ENCODE data around the gene SFI1.

SFI1 gene

DNA sequence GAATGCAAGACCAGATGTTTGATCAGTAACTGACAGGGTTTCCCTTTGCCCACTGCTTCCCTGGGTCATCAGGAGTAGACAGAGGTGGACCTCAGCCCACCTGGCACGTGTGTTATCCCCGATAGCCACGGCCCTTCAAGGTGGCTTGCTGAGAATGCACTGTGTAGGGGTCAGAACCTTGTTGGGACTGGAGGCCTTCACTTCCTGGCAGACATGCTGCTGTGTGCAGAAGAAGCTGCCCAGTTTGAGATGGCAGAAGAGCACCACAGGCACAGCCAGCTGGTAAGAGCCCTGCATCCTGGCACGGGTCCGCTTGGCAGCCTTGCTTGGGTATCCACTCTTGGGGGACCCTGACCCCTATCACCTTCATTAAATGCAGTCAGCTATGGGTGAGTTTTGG, 81.8 kb downstream of the SFI1 start:
- H3K9me3 ChIP-seq (ENCODE audit: control insufficient read depth, low read length): no peaks in the 10 kb centered on the region
- H3K79me1 ChIP-seq (replicated peaks; ENCODE audit: low read length, poor library complexity, severe bottlenecking): no peaks in the 10 kb centered on the region
- H3K23ac ChIP-seq (ENCODE audit: low read length in 2 of 2): no peak overlapping the region
- no peaks in the 10 kb centered on the region for H3K27me3 ChIP-seq (ENCODE audit: control insufficient read depth in 1 of 2, insufficient read depth in 1 of 2, low read length in 2 of 2)
- no peak overlapping the region for H3K14ac ChIP-seq (ENCODE audit: low read length in 2 of 2)
- H3K4ac ChIP-seq (ENCODE audit: low read depth in 1 of 2, low read length in 2 of 2): no peak overlapping the region
- no peak overlapping the region for H3K4me3 ChIP-seq (ENCODE audit: insufficient read depth in 1 of 2, low read depth in 1 of 2, low read length in 2 of 2)
- H2BK15ac ChIP-seq (ENCODE audit: low read depth, poor library complexity, severe bottlenecking): no peak overlapping the region
- no peak overlapping the region for H3K18ac ChIP-seq (ENCODE audit: low read depth in 1 of 2, low read length in 2 of 2)
- H3K4me2 ChIP-seq (ENCODE audit: low read length, poor library complexity, severe bottlenecking): no peak overlapping the region
- WGBS: 94% methylated on average over 5 of the region's 5 CpGs
- no peak overlapping the region for H4K91ac ChIP-seq (ENCODE audit: low read length)
- no peak for DNase-seq
- no peak overlapping the region for H3K27ac ChIP-seq (ENCODE audit: low read length, poor library complexity, severe bottlenecking)
- no peak overlapping the region for H2BK120ac ChIP-seq (ENCODE audit: low read depth, low read length)
- no peaks in the 10 kb centered on the region for H3K4me1 ChIP-seq (ENCODE audit: control insufficient read depth, insufficient read depth, low read depth, low read length)
- H2BK5ac ChIP-seq (ENCODE audit: low read depth, low read length, poor library complexity, severe bottlenecking): no peak overlapping the region
- no peak overlapping the region for H2AFZ ChIP-seq (ENCODE audit: low read depth, low read length)
- H3K36me3 ChIP-seq (ENCODE audit: control insufficient read depth in 1 of 2, insufficient read depth in 2 of 2, low read depth in 1 of 2, low read length in 2 of 2): peaks cover 12 to 30% of the 10 kb centered on the region in 2 experiments
- no peak overlapping the region for H4K8ac ChIP-seq (ENCODE audit: low read length)
- no peak overlapping the region for H2AK5ac ChIP-seq (ENCODE audit: low read length, severe bottlenecking)
- no peak overlapping the region for H3K9ac ChIP-seq (ENCODE audit: low read length)
- no peak overlapping the region for H2BK12ac ChIP-seq (ENCODE audit: low read length in 2 of 2)

DNA sequence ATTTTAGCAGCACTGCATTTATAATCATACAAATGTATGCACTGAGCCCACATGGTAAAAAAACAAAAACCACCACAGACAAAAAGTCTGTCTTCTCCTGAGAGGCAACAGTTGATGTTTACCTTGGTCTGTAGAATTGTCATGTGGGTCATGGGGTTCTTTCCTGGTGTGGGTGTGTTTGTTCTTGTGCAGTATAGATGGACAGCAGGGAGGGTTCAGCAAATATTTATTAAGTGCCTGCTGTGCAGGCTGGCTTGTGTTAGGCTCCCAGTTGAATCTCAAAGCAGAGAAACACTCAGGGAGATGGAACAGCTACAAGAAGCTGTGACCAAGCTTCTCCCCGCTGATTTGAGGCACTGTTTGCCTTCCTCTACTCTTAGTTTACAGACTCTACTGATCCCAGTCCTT, 83.5 kb downstream of the SFI1 start:
- Histone ChIP-seq H3K23ac (ENCODE audit: low read length in 2 of 2) (no peak overlapping the region), H2BK120ac (ENCODE audit: low read depth, low read length) (no peak overlapping the region), H4K8ac (ENCODE audit: low read length) (no peak overlapping the region)

DNA sequence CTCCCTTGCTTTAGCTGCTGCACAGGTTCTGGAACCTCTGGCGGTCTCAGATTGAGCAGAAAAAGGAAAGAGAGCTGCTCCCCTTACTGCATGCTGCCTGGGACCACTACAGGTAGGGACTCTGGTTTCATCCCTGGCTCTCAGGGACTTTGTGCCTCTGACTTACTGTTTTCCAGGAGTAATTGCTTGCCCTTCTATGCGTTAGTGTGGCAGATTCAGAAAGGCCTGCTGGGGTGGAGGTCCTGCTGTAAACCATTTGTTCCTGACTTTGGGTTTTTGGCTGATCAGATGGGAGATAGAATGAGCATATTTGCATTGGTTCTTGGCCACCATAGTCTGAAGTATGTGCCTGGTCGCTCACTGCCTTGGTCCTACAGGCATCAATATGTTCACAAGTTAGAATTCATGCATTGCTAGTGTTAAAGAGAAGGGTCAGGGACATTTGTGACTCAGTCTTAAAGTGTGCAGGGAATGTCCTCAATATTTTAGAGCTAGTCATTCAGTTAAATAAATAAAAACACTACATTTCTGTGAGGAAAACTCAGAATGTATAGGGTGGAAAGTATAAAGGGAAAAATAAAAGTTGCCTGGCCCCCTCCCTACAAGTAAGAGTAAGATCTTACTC, 87.6 kb downstream of the SFI1 start:
- H3K27ac ChIP-seq (ENCODE audit: low read length, poor library complexity, severe bottlenecking): peak overlapping the region; percentile 26
- no peak overlapping the region for H2BK15ac ChIP-seq (ENCODE audit: low read depth, poor library complexity, severe bottlenecking)
- peaks cover 5% of the 10 kb centered on the region for H3K4me1 ChIP-seq (ENCODE audit: control insufficient read depth, insufficient read depth, low read depth, low read length)

More for the DNA sequence above, 83.5 kb downstream of the SFI1 start:
- Histone ChIP-seq H2BK15ac (ENCODE audit: low read depth, poor library complexity, severe bottlenecking) (no peak overlapping the region), H3K79me1 (replicated peaks; ENCODE audit: low read length, poor library complexity, severe bottlenecking) (no peaks in the 10 kb centered on the region), H2AK5ac (ENCODE audit: low read length, severe bottlenecking) (no peak overlapping the region), H4K91ac (ENCODE audit: low read length) (no peak overlapping the region), H3K27ac (ENCODE audit: low read length, poor library complexity, severe bottlenecking) (no peak overlapping the region), H3K4ac (ENCODE audit: low read depth in 1 of 2, low read length in 2 of 2) (no peak overlapping the region), H2AFZ (ENCODE audit: low read depth, low read length) (no peak overlapping the region), H3K14ac (ENCODE audit: low read length in 2 of 2) (no peak overlapping the region), H3K4me1 (ENCODE audit: control insufficient read depth, insufficient read depth, low read depth, low read length) (peaks cover 4% of the 10 kb centered on the region), H3K27me3 (ENCODE audit: control insufficient read depth in 1 of 2, insufficient read depth in 1 of 2, low read length in 2 of 2) (no peaks in the 10 kb centered on the region), H2BK5ac (ENCODE audit: low read depth, low read length, poor library complexity, severe bottlenecking) (no peak overlapping the region), H3K9me3 (ENCODE audit: control insufficient read depth, low read length) (no peaks in the 10 kb centered on the region), H3K18ac (ENCODE audit: low read depth in 1 of 2, low read length in 2 of 2) (no peak overlapping the region), H3K4me3 (ENCODE audit: insufficient read depth in 1 of 2, low read depth in 1 of 2, low read length in 2 of 2) (no peak overlapping the region), H3K4me2 (ENCODE audit: low read length, poor library complexity, severe bottlenecking) (no peak overlapping the region), H3K9ac (ENCODE audit: low read length) (no peak overlapping the region), H2BK12ac (ENCODE audit: low read length in 2 of 2) (no peak overlapping the region), H3K36me3 (ENCODE audit: control insufficient read depth in 1 of 2, insufficient read depth in 2 of 2, low read depth in 1 of 2, low read length in 2 of 2) (peaks cover 12 to 24% of the 10 kb centered on the region in 2 experiments)
- 91% methylated on average over 1 of the region's 1 CpG for WGBS
- DNase-seq: no peak

DNA sequence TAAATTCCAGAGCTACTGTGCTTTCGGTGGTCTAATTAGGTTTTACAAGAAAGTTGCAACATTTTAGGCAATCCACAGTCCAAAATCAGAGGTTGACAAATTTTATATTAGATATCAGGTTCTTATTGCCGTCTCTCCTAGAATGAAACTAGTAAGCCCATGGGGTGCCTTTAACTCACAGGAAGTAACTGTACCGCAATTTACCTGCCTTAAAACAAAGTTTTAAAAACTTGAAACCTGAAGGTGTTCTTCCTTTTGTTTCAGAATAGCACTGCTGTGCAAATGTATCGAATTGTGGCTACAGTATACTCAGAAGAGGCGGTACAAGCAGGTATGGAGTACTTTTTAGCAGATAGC, 88.4 kb downstream of the SFI1 start:
- no peak overlapping the region for H3K9ac ChIP-seq (ENCODE audit: low read length)
- H3K23ac ChIP-seq (ENCODE audit: low read length in 2 of 2): no peak overlapping the region
- H2BK5ac ChIP-seq (ENCODE audit: low read depth, low read length, poor library complexity, severe bottlenecking): no peak overlapping the region
- no peak overlapping the region for H3K14ac ChIP-seq (ENCODE audit: low read length in 2 of 2)
- DNase-seq: no peak
- H3K27me3 ChIP-seq (ENCODE audit: control insufficient read depth in 1 of 2, insufficient read depth in 1 of 2, low read length in 2 of 2): no peaks in the 10 kb centered on the region
- no peak overlapping the region for H4K8ac ChIP-seq (ENCODE audit: low read length)
- H3K4me2 ChIP-seq (ENCODE audit: low read length, poor library complexity, severe bottlenecking): no peak overlapping the region
- peaks cover 16 to 39% of the 10 kb centered on the region in 2 experiments for H3K36me3 ChIP-seq (ENCODE audit: control insufficient read depth in 1 of 2, insufficient read depth in 2 of 2, low read depth in 1 of 2, low read length in 2 of 2)
- no peak overlapping the region for H4K91ac ChIP-seq (ENCODE audit: low read length)
- H3K79me1 ChIP-seq (replicated peaks; ENCODE audit: low read length, poor library complexity, severe bottlenecking): no peaks in the 10 kb centered on the region
- H2AK5ac ChIP-seq (ENCODE audit: low read length, severe bottlenecking): no peak overlapping the region
- H3K4ac ChIP-seq (ENCODE audit: low read depth in 1 of 2, low read length in 2 of 2): no peak overlapping the region
- H2AFZ ChIP-seq (ENCODE audit: low read depth, low read length): no peak overlapping the region
- no peak overlapping the region for H2BK12ac ChIP-seq (ENCODE audit: low read length in 2 of 2)
- H3K4me1 ChIP-seq (ENCODE audit: control insufficient read depth, insufficient read depth, low read depth, low read length): peaks cover 5% of the 10 kb centered on the region
- H2BK15ac ChIP-seq (ENCODE audit: low read depth, poor library complexity, severe bottlenecking): no peak overlapping the region
- no peak overlapping the region for H3K18ac ChIP-seq (ENCODE audit: low read depth in 1 of 2, low read length in 2 of 2)
- 80% methylated on average over 5 of the region's 5 CpGs for WGBS
- H3K4me3 ChIP-seq (ENCODE audit: insufficient read depth in 1 of 2, low read depth in 1 of 2, low read length in 2 of 2): no peak overlapping the region
- no peak overlapping the region for H3K27ac ChIP-seq (ENCODE audit: low read length, poor library complexity, severe bottlenecking)
- peak overlapping the region; percentile 55 for H2BK120ac ChIP-seq (ENCODE audit: low read depth, low read length)
- peaks cover 3% of the 10 kb centered on the region for H3K9me3 ChIP-seq (ENCODE audit: control insufficient read depth, low read length)

More for the DNA sequence above, 87.6 kb downstream of the SFI1 start:
- no peak overlapping the region for H4K91ac ChIP-seq (ENCODE audit: low read length)
- 52% methylated on average over 3 of the region's 3 CpGs for WGBS
- peak overlapping the region in 1 of 2 experiments; percentile 45 for H3K4ac ChIP-seq (ENCODE audit: low read depth in 1 of 2, low read length in 2 of 2)
- no peak overlapping the region for H3K9ac ChIP-seq (ENCODE audit: low read length)
- H2BK120ac ChIP-seq (ENCODE audit: low read depth, low read length): no peak overlapping the region
- no peaks in the 10 kb centered on the region for H3K79me1 ChIP-seq (replicated peaks; ENCODE audit: low read length, poor library complexity, severe bottlenecking)
- peaks cover 3% of the 10 kb centered on the region for H3K9me3 ChIP-seq (ENCODE audit: control insufficient read depth, low read length)
- no peak overlapping the region for H3K4me3 ChIP-seq (ENCODE audit: insufficient read depth in 1 of 2, low read depth in 1 of 2, low read length in 2 of 2)
- no peak overlapping the region for H3K23ac ChIP-seq (ENCODE audit: low read length in 2 of 2)
- no peak overlapping the region for H3K14ac ChIP-seq (ENCODE audit: low read length in 2 of 2)
- H2BK5ac ChIP-seq (ENCODE audit: low read depth, low read length, poor library complexity, severe bottlenecking): no peak overlapping the region
- H2AFZ ChIP-seq (ENCODE audit: low read depth, low read length): no peak overlapping the region
- H2BK12ac ChIP-seq (ENCODE audit: low read length in 2 of 2): peak overlapping the region; percentile 50 to 74
- no peak overlapping the region for H3K4me2 ChIP-seq (ENCODE audit: low read length, poor library complexity, severe bottlenecking)
- peak; percentile 57 for DNase-seq
- H4K8ac ChIP-seq (ENCODE audit: low read length): no peak overlapping the region
- no peaks in the 10 kb centered on the region for H3K27me3 ChIP-seq (ENCODE audit: control insufficient read depth in 1 of 2, insufficient read depth in 1 of 2, low read length in 2 of 2)
- H3K36me3 ChIP-seq (ENCODE audit: control insufficient read depth in 1 of 2, insufficient read depth in 2 of 2, low read depth in 1 of 2, low read length in 2 of 2): peaks cover 13 to 36% of the 10 kb centered on the region in 2 experiments
- H2AK5ac ChIP-seq (ENCODE audit: low read length, severe bottlenecking): no peak overlapping the region
- peak overlapping the region; percentile 14 to 29 for H3K18ac ChIP-seq (ENCODE audit: low read depth in 1 of 2, low read length in 2 of 2)
